Glutamatergic neuron (in vitro differentiated cells): ENCODE data around the gene TNRC6A. TPM values are rescaled to one million over a fixed set of nuclear protein-coding genes. Genes with fewer than 3 reads are reported as not detected.
"Not testable (repeated sequence)": the region's sequence is repeated elsewhere in the genome, so short reads cannot be mapped to it uniquely, and the experiment has no call there.

Source experiments
- DNase-seq: peaks from one replicate; pipeline ENCODE4 v3.0.0; 2022
- H3K27ac Mint-ChIP-seq: one replicate; pipeline ENCODE4 v1.8.0; 2020; ENCODE audit warnings: mild to moderate bottlenecking, mixed read lengths, inconsistent platforms; ENCODE audit not compliant: unreplicated experiment
- H3K27me3 Mint-ChIP-seq: one replicate; pipeline ENCODE4 v1.8.0; 2020; ENCODE audit warnings: mild to moderate bottlenecking, moderate library complexity, mixed read lengths, inconsistent platforms; ENCODE audit not compliant: unreplicated experiment
- H3K36me3 Mint-ChIP-seq: one replicate; pipeline ENCODE4 v1.8.0; 2020; ENCODE audit warnings: mild to moderate bottlenecking, mixed read lengths, inconsistent platforms; ENCODE audit not compliant: unreplicated experiment
- H3K4me1 Mint-ChIP-seq: one replicate; pipeline ENCODE4 v1.8.0; 2020; ENCODE audit warnings: mild to moderate bottlenecking, low read depth, mixed read lengths, inconsistent platforms; ENCODE audit not compliant: unreplicated experiment
- H3K4me3 Mint-ChIP-seq: one replicate; pipeline ENCODE4 v1.8.0; 2020; ENCODE audit warnings: mild to moderate bottlenecking, mixed read lengths, inconsistent platforms; ENCODE audit not compliant: unreplicated experiment
- H3K9me3 Mint-ChIP-seq: one replicate; pipeline ENCODE4 v1.8.0; 2020; ENCODE audit warnings: mild to moderate bottlenecking, moderate library complexity, mixed read lengths, inconsistent platforms; ENCODE audit not compliant: unreplicated experiment
- total RNA-seq: library from RNA; stranded (reverse); fragmentation: NEBNext Ultra II Directional; extraction: Animal tissue kit (Norgen Biotek cat#: 25700); gene quantifications from one replicate; pipeline ENCODE4 v1.2.1, GENCODE V29; 2021; ENCODE audit not compliant: unreplicated experiment
- TF ChIP-seq, protein P1 (sequence below): fragments of 200-600 bp; sonication (generic); IDR thresholded peaks from one replicate; pipeline ENCODE4 v1.5.0; 2021; ENCODE audit not compliant: partially characterized antibody, unreplicated experiment

The TNRC6A gene
- total RNA-seq, 1 donor from 2014 or later = 91.6 TPM

DNA sequence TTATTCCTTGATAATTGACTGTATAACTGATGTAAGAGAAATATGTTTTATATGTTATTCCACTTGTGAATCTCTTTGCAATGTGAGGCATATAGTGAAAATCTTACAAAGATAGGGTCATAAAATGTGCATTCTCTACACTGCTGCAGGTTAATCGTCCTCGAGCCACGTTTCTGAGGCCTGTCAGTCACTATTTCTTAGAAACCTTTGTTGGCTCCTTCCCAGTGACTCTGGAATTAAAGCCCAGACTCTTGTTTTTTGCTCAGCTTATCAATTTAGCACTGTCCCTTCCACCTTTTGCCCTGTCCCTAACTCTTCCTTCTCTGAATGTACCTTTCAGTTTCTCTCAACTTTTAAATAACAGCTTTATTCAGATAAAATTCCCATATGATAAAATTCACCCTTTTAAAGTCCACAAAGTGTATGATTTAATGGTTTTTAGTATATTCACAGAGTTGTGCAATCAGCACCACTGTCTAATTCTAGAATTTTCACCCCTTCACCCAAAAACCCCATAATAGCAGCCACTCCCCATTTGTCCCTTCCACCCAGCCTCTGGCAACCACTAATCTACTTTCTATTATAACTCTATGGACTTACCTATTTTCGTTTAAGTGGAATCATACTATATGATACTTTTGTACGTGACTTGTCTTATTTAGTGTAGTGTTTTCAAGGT is 8.6 kb downstream of the TNRC6A start:
- Mint-ChIP-seq H3K27ac (no peak overlapping the region), H3K36me3 (no peaks in the 10 kb centered on the region), H3K4me3 (no peak overlapping the region), H3K27me3 (no peaks in the 10 kb centered on the region), H3K4me1 (peaks cover 15% of the 10 kb centered on the region), H3K9me3 (no peaks in the 10 kb centered on the region)
- DNase-seq = no peak
- TF ChIP-seq, protein P1, sequence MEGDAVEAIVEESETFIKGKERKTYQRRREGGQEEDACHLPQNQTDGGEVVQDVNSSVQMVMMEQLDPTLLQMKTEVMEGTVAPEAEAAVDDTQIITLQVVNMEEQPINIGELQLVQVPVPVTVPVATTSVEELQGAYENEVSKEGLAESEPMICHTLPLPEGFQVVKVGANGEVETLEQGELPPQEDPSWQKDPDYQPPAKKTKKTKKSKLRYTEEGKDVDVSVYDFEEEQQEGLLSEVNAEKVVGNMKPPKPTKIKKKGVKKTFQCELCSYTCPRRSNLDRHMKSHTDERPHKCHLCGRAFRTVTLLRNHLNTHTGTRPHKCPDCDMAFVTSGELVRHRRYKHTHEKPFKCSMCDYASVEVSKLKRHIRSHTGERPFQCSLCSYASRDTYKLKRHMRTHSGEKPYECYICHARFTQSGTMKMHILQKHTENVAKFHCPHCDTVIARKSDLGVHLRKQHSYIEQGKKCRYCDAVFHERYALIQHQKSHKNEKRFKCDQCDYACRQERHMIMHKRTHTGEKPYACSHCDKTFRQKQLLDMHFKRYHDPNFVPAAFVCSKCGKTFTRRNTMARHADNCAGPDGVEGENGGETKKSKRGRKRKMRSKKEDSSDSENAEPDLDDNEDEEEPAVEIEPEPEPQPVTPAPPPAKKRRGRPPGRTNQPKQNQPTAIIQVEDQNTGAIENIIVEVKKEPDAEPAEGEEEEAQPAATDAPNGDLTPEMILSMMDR = no peak

DNA sequence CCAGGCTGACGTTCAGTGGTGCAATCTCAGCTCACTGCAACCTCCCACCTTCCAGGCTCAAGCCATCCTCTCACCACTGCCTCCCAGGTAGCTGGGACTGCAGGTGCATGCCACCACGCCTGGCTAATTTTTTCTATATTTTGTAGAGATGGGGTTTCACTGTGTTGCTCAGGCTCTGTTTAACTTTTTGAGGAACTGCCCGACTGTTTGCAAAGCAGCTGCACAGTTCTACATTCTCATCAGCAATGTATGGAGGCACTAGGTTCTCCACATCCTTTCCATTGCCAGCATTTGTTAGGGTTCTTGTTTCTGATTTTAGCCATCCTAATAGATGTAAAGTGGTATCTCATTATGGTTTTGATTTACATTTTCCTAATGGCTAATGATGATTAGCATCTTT is 9.4 kb downstream of the TNRC6A start:
- Mint-ChIP-seq H3K9me3 (no peaks in the 10 kb centered on the region), H3K4me1 (peaks cover 15% of the 10 kb centered on the region), H3K4me3 (no peak overlapping the region), H3K27me3 (no peaks in the 10 kb centered on the region), H3K36me3 (no peaks in the 10 kb centered on the region), H3K27ac (no peak overlapping the region)
- DNase-seq = no peak
- TF ChIP-seq, protein P1 = no peak

DNA sequence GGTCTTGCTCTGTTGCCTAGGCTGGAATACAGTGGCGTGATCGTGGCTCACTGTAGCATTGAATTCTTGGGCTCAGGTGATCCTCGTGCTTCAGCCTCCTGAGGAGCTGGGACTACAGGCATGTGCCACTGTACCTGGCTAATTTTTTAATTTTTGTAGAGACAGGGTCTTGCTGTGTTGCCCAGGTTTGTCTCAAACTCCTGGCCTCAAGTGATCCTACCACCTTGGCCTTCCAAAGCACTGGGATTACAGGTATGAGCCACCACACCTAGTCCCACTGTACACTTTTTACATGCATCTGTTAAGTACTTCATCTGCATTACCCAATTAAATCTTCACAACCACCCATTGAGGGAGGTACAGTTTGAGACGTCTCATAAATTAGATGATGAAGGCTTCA is 12.4 kb downstream of the TNRC6A start:
- peaks cover 20% of the 10 kb centered on the region for H3K4me1 Mint-ChIP-seq
- H3K27me3 Mint-ChIP-seq = peaks cover 1% of the 10 kb centered on the region
- H3K9me3 Mint-ChIP-seq = no peaks in the 10 kb centered on the region
- DNase-seq = no peak
- no peak overlapping the region for H3K4me3 Mint-ChIP-seq
- H3K27ac Mint-ChIP-seq = no peak overlapping the region
- TF ChIP-seq, protein P1 = no peak
- H3K36me3 Mint-ChIP-seq = no peaks in the 10 kb centered on the region

DNA sequence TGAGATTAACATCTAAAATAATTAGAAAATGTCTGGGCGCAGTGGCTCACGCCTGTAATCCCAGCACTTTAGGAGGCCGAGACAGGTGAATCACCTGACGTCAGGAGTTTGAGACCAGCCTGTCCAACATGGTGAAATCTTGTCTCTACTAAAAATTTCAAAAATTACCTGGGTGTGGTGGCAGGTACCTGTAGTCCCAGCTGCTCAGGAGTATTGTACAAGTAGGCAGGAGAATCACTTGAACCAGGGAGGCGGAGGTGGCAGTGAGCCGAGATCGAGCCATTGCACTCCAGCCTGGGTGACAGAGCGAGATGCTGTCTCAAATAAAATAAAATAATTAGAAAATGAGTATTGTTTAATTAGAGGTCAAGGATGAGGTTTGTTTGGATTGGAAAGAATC is 13.2 kb downstream of the TNRC6A start:
- H3K4me3 Mint-ChIP-seq, H3K36me3 Mint-ChIP-seq, H3K9me3 Mint-ChIP-seq, H3K27me3 Mint-ChIP-seq, DNase-seq, H3K27ac Mint-ChIP-seq: not testable (repeated sequence)
- H3K4me1 Mint-ChIP-seq = peaks cover 21% of the 10 kb centered on the region

DNA sequence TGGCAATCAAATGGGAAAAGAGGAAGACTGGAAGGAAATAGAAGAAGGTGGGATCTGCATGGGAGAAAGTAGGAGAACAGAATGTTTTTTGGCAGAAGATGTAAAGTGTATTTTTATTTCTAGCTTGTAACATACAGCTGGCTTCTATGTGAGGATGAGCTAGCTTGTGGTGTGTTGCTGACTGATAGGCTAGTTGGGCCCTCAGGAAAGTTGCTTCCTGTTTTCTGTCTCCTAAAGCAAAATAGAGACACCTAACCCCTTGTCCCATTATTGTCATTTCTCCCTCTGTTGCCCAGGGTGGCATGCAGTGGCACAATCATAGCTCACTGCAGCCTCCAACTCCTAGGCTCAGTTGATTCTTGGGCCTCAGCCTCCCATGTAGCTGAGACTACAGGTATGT is 15.9 kb downstream of the TNRC6A start:
- Mint-ChIP-seq H3K4me1 (peaks cover 28% of the 10 kb centered on the region), H3K27ac (no peak overlapping the region)
- TF ChIP-seq, protein P1 = no peak

More for the DNA sequence above, 15.9 kb downstream of the TNRC6A start:
- no peak overlapping the region for H3K4me3 Mint-ChIP-seq
- no peaks in the 10 kb centered on the region for H3K36me3 Mint-ChIP-seq
- DNase-seq = no peak
- peaks cover 2% of the 10 kb centered on the region for H3K9me3 Mint-ChIP-seq
- H3K27me3 Mint-ChIP-seq = peaks cover 1% of the 10 kb centered on the region
